GM12878 (cell line): ENCODE results near the gene C5orf15. TPM values are rescaled to one million over a fixed set of nuclear protein-coding genes. Genes with fewer than 3 reads are reported as not detected.
A peak's percentile ranks its signal among the peaks of the same experiment; 100 is the strongest.

Experiments
- ATAC-seq: fragments of 200-7000 bp; cut with Tn5 transposase; 3 replicates; pipeline ENCODE4 v1.9.1; 2020; ENCODE audit warnings: mild to moderate bottlenecking, moderate library complexity
- BruUV-seq: library from RNA; stranded (reverse); fragments of 400-500 nt; replicated peaks from 2 replicates; lab custom pipeline; 2021; lab: Mats Ljungman, UMichigan
- CTCF ChIA-PET: fragments of 300-600 bp; sonication (Branson Sonifier 250); formaldehyde crosslinking; extraction: SDS; loops from one replicate; lab custom pipeline; 2021; ENCODE audit warnings: inconsistent platforms; lab: Yijun Ruan, JAX
- POLR2A ChIA-PET: fragments of 350-600 bp; formaldehyde crosslinking; extraction: SDS; loops from one replicate; lab custom pipeline; 2021; ENCODE audit warnings: inconsistent platforms; lab: Charles Lee
- RAD21 ChIA-PET: fragments of 300-600 bp; sonication (Branson Sonifier 250); formaldehyde crosslinking; loops from one replicate; lab custom pipeline; 2023; ENCODE audit warnings: antibody characterized with exemption; ENCODE audit not compliant: unreplicated experiment; lab: Charles Lee
- SMC1A ChIA-PET: fragments of 300-600 bp; sonication (Branson Sonifier 250); formaldehyde crosslinking; loops from one replicate; lab custom pipeline; 2023; ENCODE audit not compliant: unreplicated experiment, uncharacterized antibody; lab: Charles Lee
- DNase-seq: peaks from one replicate; pipeline ENCODE4 v3.0.0-alpha.2; 2011; ENCODE audit warnings: low read depth, low spot score
- FAIRE-seq: peaks from 3 replicates; lab custom pipeline; 2011; peaks lifted over from hg19 to GRCh38; lab: Jason Lieb, UNC
- H2AFZ ChIP-seq: 2 replicates; pipeline ENCODE4 v1.6.0; 2011; ENCODE audit warnings: low read depth, low read length, control low read depth; ENCODE audit not compliant: control insufficient read depth
- H3K27ac ChIP-seq: 2 replicates; pipeline ENCODE4 v1.5.1; 2011; ENCODE audit warnings: control low read depth; ENCODE audit not compliant: control insufficient read depth, insufficient read depth
- H3K27me3 ChIP-seq, 2 experiments: replicated peaks in 1 of 2; 2 replicates each; pipeline versions ENCODE4 v1.6.0 to v1.6.1; 2011; ENCODE audit warnings: low read length in 1 of 2; ENCODE audit not compliant: control insufficient read depth in 2 of 2, insufficient read depth in 2 of 2
- H3K36me3 ChIP-seq, 2 experiments: 2 replicates each; pipeline ENCODE4 v1.5.1; 2011; ENCODE audit warnings: low read length in 1 of 2; ENCODE audit not compliant: control insufficient read depth in 2 of 2, insufficient read depth in 2 of 2
- H3K4me1 ChIP-seq: 2 replicates; pipeline ENCODE4 v1.6.1; 2011; ENCODE audit warnings: mild to moderate bottlenecking, low read length, moderate library complexity, mixed read lengths; ENCODE audit not compliant: control insufficient read depth, insufficient read depth
- H3K4me2 ChIP-seq: 2 replicates; pipeline ENCODE4 v1.6.0; 2011; ENCODE audit warnings: control low read depth; ENCODE audit not compliant: control insufficient read depth, insufficient read depth
- H3K4me3 ChIP-seq: fragments of 200-600 bp; sonication (generic); 2 replicates; pipeline ENCODE4 v1.5.1; 2016
- H3K79me2 ChIP-seq: 2 replicates; pipeline ENCODE4 v1.6.0; 2011; ENCODE audit warnings: low read length; ENCODE audit not compliant: control insufficient read depth, insufficient read depth
- H3K9ac ChIP-seq: 2 replicates; pipeline ENCODE4 v1.8.0; 2011; ENCODE audit warnings: low read length, control low read depth, mixed read lengths; ENCODE audit not compliant: control insufficient read depth, insufficient read depth
- H3K9me3 ChIP-seq: replicated peaks from 3 replicates; pipeline ENCODE4 v1.5.1; 2011; ENCODE audit warnings: mild to moderate bottlenecking, low read length; ENCODE audit not compliant: control insufficient read depth, insufficient read depth
- H4K20me1 ChIP-seq: 2 replicates; pipeline ENCODE4 v1.6.0; 2011; ENCODE audit not compliant: control insufficient read depth, insufficient read depth
- BACH1 ChIP-seq: fragments of 450-650 bp; IDR thresholded peaks from 2 replicates; pipeline ENCODE4 v1.6.1; 2017; ENCODE audit warnings: mild to moderate bottlenecking, borderline replicate concordance
- BRCA1 ChIP-seq: IDR thresholded peaks from 2 replicates; pipeline ENCODE4 v1.6.1; 2011; ENCODE audit warnings: low read depth, low read length, improper control_type of control experiment
- EED ChIP-seq: sonication (generic); IDR thresholded peaks from 2 replicates; pipeline ENCODE4 v1.6.1; 2016; ENCODE audit warnings: antibody characterized with exemption, low read depth
- ELK1 ChIP-seq: IDR thresholded peaks from 2 replicates; pipeline ENCODE4 v1.6.1; 2012; ENCODE audit warnings: low read depth, low read length, improper control_type of control experiment
- HDGF ChIP-seq: fragments of 450-650 bp; IDR thresholded peaks from 2 replicates; pipeline ENCODE4 v1.6.1; 2016; ENCODE audit warnings: antibody characterized with exemption
- IKZF2 ChIP-seq, 2 experiments: fragments of 450-650 bp; IDR thresholded peaks; 2 replicates each; pipeline ENCODE4 v1.6.1; 2017; ENCODE audit warnings: mild to moderate bottlenecking in 2 of 2, moderate library complexity in 2 of 2
- KAT2A ChIP-seq: conservative IDR thresholded peaks from 2 replicates; pipeline ENCODE4 v1.6.1; 2011; ENCODE audit warnings: low read depth, low read length; ENCODE audit not compliant: control insufficient read depth
- MLLT1 ChIP-seq: fragments of 450-650 bp; IDR thresholded peaks from 2 replicates; pipeline ENCODE4 v1.6.1; 2016; ENCODE audit warnings: mild to moderate bottlenecking
- NFYB ChIP-seq: IDR thresholded peaks from 2 replicates; pipeline ENCODE4 v1.6.1; 2011; ENCODE audit warnings: low read depth, mild to moderate bottlenecking, low read length, improper control_type of control experiment, moderate library complexity; ENCODE audit not compliant: insufficient read depth
- PKNOX1 ChIP-seq: fragments of 450-650 bp; IDR thresholded peaks from 2 replicates; pipeline ENCODE4 v1.6.1; 2016; ENCODE audit warnings: mild to moderate bottlenecking
- PRDM15 ChIP-seq: fragments of 450-650 bp; formaldehyde crosslinking; IDR thresholded peaks from 2 replicates; pipeline ENCODE4 v1.4.0; 2020; ENCODE audit warnings: mild to moderate bottlenecking, moderate library complexity
- RELA ChIP-seq: fragments of 450-650 bp; IDR thresholded peaks from 2 replicates; pipeline ENCODE4 v1.8.0; 2014; ENCODE audit warnings: borderline replicate concordance; ENCODE audit not compliant: partially characterized antibody
- TCF12 ChIP-seq: IDR thresholded peaks from 2 replicates; pipeline ENCODE4 v1.6.1; 2011; ENCODE audit warnings: low read depth, mild to moderate bottlenecking, low read length
- TCF3 ChIP-seq: IDR thresholded peaks from 2 replicates; pipeline ENCODE4 v1.6.1; 2012; ENCODE audit warnings: low read depth, mild to moderate bottlenecking, low read length, borderline replicate concordance; ENCODE audit not compliant: insufficient read depth
- TCF7 ChIP-seq: IDR thresholded peaks from 2 replicates; pipeline ENCODE4 v1.6.1; 2014; ENCODE audit warnings: antibody characterized with exemption, borderline replicate concordance
- WGBS: methylation state at CpG from one replicate; pipeline ENCODE4 v1.1.6; 2016; ENCODE audit warnings: low lambda C conversion rate; ENCODE audit not compliant: insufficient replicate concordance, insufficient coverage; ENCODE audit errors: missing lambda C conversion rate; 5-methylcytosine and 5-hydroxymethylcytosine counted together
- in situ Hi-C: fragments of 300-500 bp; cut with MboI; formaldehyde crosslinking; loops from 9 replicates; pipeline ENCODE4 v1.14.3; 2018; ENCODE audit warnings: mixed read lengths
- intact Hi-C: fragments of 100-400 bp; cut with micrococcal nuclease; formaldehyde crosslinking; loops from one replicate; pipeline ENCODE4 v1.14.2; 2022; ENCODE audit not compliant: unreplicated experiment
- polyA plus RNA-seq, 11 experiments: library from polyadenylated mRNA; depleted of rRNA in 4 of 11; unstranded in 6 of 11; stranded (reverse) in 5 of 11; fragments of >200 nt; fragmentation: Nextera tagmentation in 4 of 11; fragmentation: Illumina TruSeq in 1 of 11; extraction: Ambion mirVana in 4 of 11; extraction: Trizol in 1 of 11; gene quantifications; 1 replicate in 1 of 11; 2 replicates in 10 of 11; pipeline versions ENCODE4 v1.2.1 to v1.2.3, GENCODE V29; 2011 to 2016; ENCODE audit warnings: inconsistent platforms in 2 of 11, missing spikeins in 2 of 11, low read depth in 1 of 11
- total RNA-seq, 4 experiments: library from RNA; depleted of rRNA in 3 of 4; stranded (reverse); fragments of >200 nt in 3 of 4; fragmentation: Illumina TruSeq in 1 of 4; extraction: Trizol in 1 of 4; gene quantifications; 2 replicates each; pipeline versions ENCODE4 v1.2.1 to v1.2.3, GENCODE V29; 2013 to 2021

The C5orf15 gene
- total and polyA plus RNA-seq, 10 of the 15 experiments (the other 5 are each of a cell fraction or from before 2014, with no cell fraction given), result 21.7 to 69.6 (median 46.0) TPM

- no peak for TF ChIP-seq PRDM15 (CRISPR knock-in tag)
- TF ChIP-seq HDGF, result no peak
Measured at GRCh38 chr5:133934311-133934710, 34.1 kb downstream of the C5orf15 start (continued).

GRCh38 chr5:133933670-133934295 lies 34.6 kb downstream of the C5orf15 start:
- ChIA-PET CTCF (interaction anchor here (0.7 to 1.7 kb wide), 4 partner anchors 28 to 65 kb away, joined by 3 to 5 read pairs (median 4); no protein-coding TSS in a partner anchor), RAD21 (no interaction called here), POLR2A (interaction anchor here (1.3 kb wide), 1 partner anchor 24 kb away, joined by 3 read pairs; no protein-coding TSS in a partner anchor), SMC1A (interaction anchor here (1.1 kb wide), 1 partner anchor 46 kb away, joined by 5 read pairs; no protein-coding TSS in a partner anchor)
- no peak for ATAC-seq
- FAIRE-seq, result no peak
- 93% methylated on average over 12 of the region's 12 CpGs for WGBS
- H4K20me1 ChIP-seq, result no peaks in the 10 kb centered on the region
- H3K9me3 ChIP-seq, result no peaks in the 10 kb centered on the region
- H3K27ac ChIP-seq, result no peak overlapping the region
- no peak for DNase-seq
- H3K4me2 ChIP-seq, result no peak overlapping the region
- no peaks in the 10 kb centered on the region for H3K79me2 ChIP-seq
- no peaks in the 10 kb centered on the region for H3K27me3 ChIP-seq
- H3K4me3 ChIP-seq, result no peak overlapping the region
- H2AFZ ChIP-seq, result peak overlapping the region; percentile 49
- H3K9ac ChIP-seq, result no peak overlapping the region
- peaks cover 73% of the 10 kb centered on the region for H3K4me1 ChIP-seq
- H3K36me3 ChIP-seq, result no peaks in the 10 kb centered on the region
- no TSS peak for BruUV-seq
- in situ Hi-C loops (no loop called here), intact Hi-C loops (no loop called here)
- no peak for TF ChIP-seq NFYB
- TF ChIP-seq BACH1, result no peak
- TF ChIP-seq TCF12, result 0 out of 2 replicates have a peak, but pooled peaks have one; percentile 29
- TF ChIP-seq BRCA1, result no peak
- TF ChIP-seq ELK1, result no peak
- 0 out of 2 replicates have a peak, but pooled peaks have one; percentile 10 for TF ChIP-seq EED
- no peak for TF ChIP-seq PKNOX1
- no peak for TF ChIP-seq RELA
- TF ChIP-seq TCF3, result no peak
- 0 out of 2 replicates have a peak, but pooled peaks have one; percentile 32 for TF ChIP-seq MLLT1
- TF ChIP-seq IKZF2 (IDR thresholded peaks at IDR 0.05), result peak; percentile 26 to 47; a peak in 2 of 4 replicates
- TF ChIP-seq TCF7, result no peak
- no peak for TF ChIP-seq KAT2A
